Effector memory CD8-positive, alpha-beta T cell (primary cell): ENCODE measurements around the gene MDM2.

ENCODE experiments used
- ATAC-seq: fragments of 150-1000 bp; cut with Tn5 transposase; replicated peaks from 2 replicates; pipeline ENCODE4 v1.10.0; 2021; ENCODE audit warnings: mild to moderate bottlenecking, moderate library complexity
- DNase-seq, 3 experiments: peaks; one replicate each; pipeline ENCODE4 v3.0.0; 2021
- H3K27ac Mint-ChIP-seq, 2 donors: one replicate each; pipeline ENCODE4 v1.8.0; 2022; ENCODE audit warnings: mild to moderate bottlenecking in 2 of 2, mixed read lengths in 2 of 2, moderate library complexity in 2 of 2
- H3K27me3 Mint-ChIP-seq, 2 donors: one replicate each; pipeline ENCODE4 v1.8.0; 2022; ENCODE audit warnings: mixed read lengths in 2 of 2
- H3K36me3 Mint-ChIP-seq: one replicate; pipeline ENCODE4 v1.8.0; 2022; ENCODE audit warnings: mild to moderate bottlenecking, moderate library complexity, mixed read lengths; ENCODE audit not compliant: insufficient read depth
- H3K4me1 Mint-ChIP-seq, 2 donors: one replicate each; pipeline ENCODE4 v1.8.0; 2022; ENCODE audit warnings: low read depth in 2 of 2, mixed read lengths in 2 of 2
- H3K4me3 Mint-ChIP-seq, 2 donors: one replicate each; pipeline ENCODE4 v1.8.0; 2022; ENCODE audit warnings: mild to moderate bottlenecking in 2 of 2, mixed read lengths in 2 of 2, moderate library complexity in 2 of 2
- H3K9me3 Mint-ChIP-seq, 2 donors: one replicate each; pipeline ENCODE4 v1.8.0; 2022; ENCODE audit warnings: mixed read lengths in 2 of 2

MDM2 gene

GRCh38 chr12:68773582-68773981, 34.4 kb upstream of the MDM2 start:
- H3K4me3 Mint-ChIP-seq, result no peak overlapping the region
- ATAC-seq (no peak), DNase-seq (no peak)
- no peaks in the 10 kb centered on the region for H3K36me3 Mint-ChIP-seq
- H3K9me3 Mint-ChIP-seq, result no peaks in the 10 kb centered on the region
- H3K4me1 Mint-ChIP-seq, result peaks cover 2 to 10% of the 10 kb centered on the region in 2 donors
- H3K27me3 Mint-ChIP-seq, result no peaks in the 10 kb centered on the region
- H3K27ac Mint-ChIP-seq, result peak overlapping the region; percentile 6 to 90

GRCh38 chr12:68775121-68775630, 32.8 kb upstream of the MDM2 start:
- ATAC-seq (no peak), DNase-seq (no peak)
- Mint-ChIP-seq H3K4me1 (peaks cover 2 to 10% of the 10 kb centered on the region in 2 donors), H3K9me3 (no peaks in the 10 kb centered on the region), H3K4me3 (no peak overlapping the region), H3K27me3 (no peaks in the 10 kb centered on the region), H3K36me3 (no peaks in the 10 kb centered on the region), H3K27ac (no peak overlapping the region)

GRCh38 chr12:68776976-68777610, 30.9 kb upstream of the MDM2 start:
- ATAC-seq (no peak), DNase-seq (no peak)
- Mint-ChIP-seq H3K4me3 (no peak overlapping the region), H3K36me3 (no peaks in the 10 kb centered on the region), H3K4me1 (peaks cover 2 to 10% of the 10 kb centered on the region in 2 donors), H3K27me3 (no peaks in the 10 kb centered on the region), H3K9me3 (no peaks in the 10 kb centered on the region), H3K27ac (no peak overlapping the region)

- Mint-ChIP-seq H3K9me3 (no peaks in the 10 kb centered on the region), H3K27ac (no peak overlapping the region), H3K36me3 (no peaks in the 10 kb centered on the region), H3K4me1 (no peaks in the 10 kb centered on the region), H3K4me3 (no peak overlapping the region), H3K27me3 (no peaks in the 10 kb centered on the region)
- DNase-seq (no peak), ATAC-seq (no peak)
Measured at GRCh38 chr12:68779280-68779679, 28.7 kb upstream of the MDM2 start.

- H3K36me3 Mint-ChIP-seq, result no peaks in the 10 kb centered on the region
- no peak for DNase-seq
- no peaks in the 10 kb centered on the region for H3K4me1 Mint-ChIP-seq
- H3K27me3 Mint-ChIP-seq, result no peaks in the 10 kb centered on the region
- no peak overlapping the region for H3K4me3 Mint-ChIP-seq
- H3K27ac Mint-ChIP-seq, result no peak overlapping the region
- no peaks in the 10 kb centered on the region for H3K9me3 Mint-ChIP-seq
- ATAC-seq, result no peak
Measured at GRCh38 chr12:68780731-68781130, 27.2 kb upstream of the MDM2 start.

- Mint-ChIP-seq H3K27me3 (no peaks in the 10 kb centered on the region), H3K9me3 (no peaks in the 10 kb centered on the region)
Measured at GRCh38 chr12:68781728-68782127, 26.2 kb upstream of the MDM2 start.

GRCh38 chr12:68784015-68784414, 24.0 kb upstream of the MDM2 start:
- no peaks in the 10 kb centered on the region for H3K27me3 Mint-ChIP-seq
- no peak for DNase-seq
- no peak overlapping the region for H3K4me3 Mint-ChIP-seq
- no peaks in the 10 kb centered on the region for H3K36me3 Mint-ChIP-seq
- no peaks in the 10 kb centered on the region for H3K9me3 Mint-ChIP-seq
- H3K27ac Mint-ChIP-seq, result no peak overlapping the region
- H3K4me1 Mint-ChIP-seq, result no peaks in the 10 kb centered on the region
- no peak for ATAC-seq

More at GRCh38 chr12:68781728-68782127, 26.2 kb upstream of the MDM2 start:
- Mint-ChIP-seq H3K4me3 (no peak overlapping the region), H3K36me3 (no peaks in the 10 kb centered on the region), H3K27ac (no peak overlapping the region), H3K4me1 (no peaks in the 10 kb centered on the region)
- ATAC-seq (no peak), DNase-seq (no peak)

- no peaks in the 10 kb centered on the region for H3K4me1 Mint-ChIP-seq
- H3K36me3 Mint-ChIP-seq, result no peaks in the 10 kb centered on the region
- H3K27ac Mint-ChIP-seq, result no peak overlapping the region
- no peaks in the 10 kb centered on the region for H3K27me3 Mint-ChIP-seq
- no peak overlapping the region for H3K4me3 Mint-ChIP-seq
- no peak for DNase-seq
- no peaks in the 10 kb centered on the region for H3K9me3 Mint-ChIP-seq
- ATAC-seq, result no peak
Measured at GRCh38 chr12:68785358-68785757, 22.6 kb upstream of the MDM2 start.

- H3K27me3 Mint-ChIP-seq, result no peaks in the 10 kb centered on the region
- H3K9me3 Mint-ChIP-seq, result no peaks in the 10 kb centered on the region
- no peaks in the 10 kb centered on the region for H3K4me1 Mint-ChIP-seq
- ATAC-seq (no peak), DNase-seq (no peak)
- no peaks in the 10 kb centered on the region for H3K36me3 Mint-ChIP-seq
- no peak overlapping the region for H3K27ac Mint-ChIP-seq
- no peak overlapping the region for H3K4me3 Mint-ChIP-seq
Measured at GRCh38 chr12:68785823-68786222, 22.2 kb upstream of the MDM2 start.

GRCh38 chr12:68786929-68787328, 21.0 kb upstream of the MDM2 start:
- Mint-ChIP-seq H3K9me3 (no peaks in the 10 kb centered on the region), H3K4me3 (no peak overlapping the region), H3K4me1 (no peaks in the 10 kb centered on the region), H3K27ac (no peak overlapping the region), H3K36me3 (no peaks in the 10 kb centered on the region), H3K27me3 (no peaks in the 10 kb centered on the region)
- DNase-seq (no peak), ATAC-seq (no peak)

GRCh38 chr12:68788554-68789143, 19.3 kb upstream of the MDM2 start:
- no peaks in the 10 kb centered on the region for H3K27me3 Mint-ChIP-seq
- no peak overlapping the region for H3K27ac Mint-ChIP-seq
- ATAC-seq, result no peak
- H3K4me3 Mint-ChIP-seq, result no peak overlapping the region
- H3K9me3 Mint-ChIP-seq, result no peaks in the 10 kb centered on the region
- DNase-seq, result no peak
- H3K36me3 Mint-ChIP-seq, result no peaks in the 10 kb centered on the region
- no peaks in the 10 kb centered on the region for H3K4me1 Mint-ChIP-seq

GRCh38 chr12:68789144-68789878, 18.7 kb upstream of the MDM2 start:
- Mint-ChIP-seq H3K27me3 (no peaks in the 10 kb centered on the region), H3K36me3 (no peaks in the 10 kb centered on the region), H3K27ac (no peak overlapping the region), H3K4me3 (no peak overlapping the region), H3K9me3 (no peaks in the 10 kb centered on the region), H3K4me1 (no peaks in the 10 kb centered on the region)
- DNase-seq (no peak), ATAC-seq (no peak)

- ATAC-seq, result no peak
- H3K4me3 Mint-ChIP-seq, result no peak overlapping the region
Measured at GRCh38 chr12:68790081-68790951, 17.7 kb upstream of the MDM2 start.

More at GRCh38 chr12:68790081-68790951, 17.7 kb upstream of the MDM2 start:
- Mint-ChIP-seq H3K9me3 (no peaks in the 10 kb centered on the region), H3K27ac (no peak overlapping the region), H3K36me3 (no peaks in the 10 kb centered on the region), H3K27me3 (no peaks in the 10 kb centered on the region), H3K4me1 (no peaks in the 10 kb centered on the region)
- DNase-seq, result no peak
